ENCODE data around the gene TAS2R1. TPM values are rescaled to one million over a fixed set of nuclear protein-coding genes. Genes with fewer than 3 reads are reported as not detected.

Gene TAS2R1
- total and polyA plus RNA-seq, 10 donors: 0.17 TPM; not detected in 9

DNA sequence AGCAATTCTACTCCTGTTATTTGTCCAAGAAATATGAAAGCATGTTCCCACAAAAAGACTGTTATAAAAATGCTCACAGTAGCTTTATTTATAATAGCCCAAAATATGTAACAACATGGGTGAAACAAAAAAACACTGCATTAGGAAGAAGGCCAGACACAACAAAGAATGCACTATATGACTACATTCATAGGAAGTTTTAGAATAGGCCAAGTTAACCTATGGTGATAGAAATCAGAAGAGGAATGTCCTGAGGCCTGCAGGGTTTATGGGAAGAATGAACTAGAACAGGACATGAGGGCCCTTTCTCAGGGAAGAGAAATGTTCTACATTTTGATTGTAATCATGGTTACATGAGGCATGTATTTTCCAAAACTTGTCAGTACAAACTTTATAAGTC is 24.7 kb upstream of the TAS2R1 start:
- TF ChIP-seq POLR2A (IDR thresholded peaks at IDR 0.05) (no peak), POLR2AphosphoS5 (IDR thresholded peaks at IDR 0.05) (no peak)
- TF ChIP-seq, protein P1, sequence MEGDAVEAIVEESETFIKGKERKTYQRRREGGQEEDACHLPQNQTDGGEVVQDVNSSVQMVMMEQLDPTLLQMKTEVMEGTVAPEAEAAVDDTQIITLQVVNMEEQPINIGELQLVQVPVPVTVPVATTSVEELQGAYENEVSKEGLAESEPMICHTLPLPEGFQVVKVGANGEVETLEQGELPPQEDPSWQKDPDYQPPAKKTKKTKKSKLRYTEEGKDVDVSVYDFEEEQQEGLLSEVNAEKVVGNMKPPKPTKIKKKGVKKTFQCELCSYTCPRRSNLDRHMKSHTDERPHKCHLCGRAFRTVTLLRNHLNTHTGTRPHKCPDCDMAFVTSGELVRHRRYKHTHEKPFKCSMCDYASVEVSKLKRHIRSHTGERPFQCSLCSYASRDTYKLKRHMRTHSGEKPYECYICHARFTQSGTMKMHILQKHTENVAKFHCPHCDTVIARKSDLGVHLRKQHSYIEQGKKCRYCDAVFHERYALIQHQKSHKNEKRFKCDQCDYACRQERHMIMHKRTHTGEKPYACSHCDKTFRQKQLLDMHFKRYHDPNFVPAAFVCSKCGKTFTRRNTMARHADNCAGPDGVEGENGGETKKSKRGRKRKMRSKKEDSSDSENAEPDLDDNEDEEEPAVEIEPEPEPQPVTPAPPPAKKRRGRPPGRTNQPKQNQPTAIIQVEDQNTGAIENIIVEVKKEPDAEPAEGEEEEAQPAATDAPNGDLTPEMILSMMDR (IDR thresholded peaks at IDR 0.05 in 8 of 11, conservative IDR thresholded peaks at IDR 0.05 in 3 of 11): no peak
- H3K27ac ChIP-seq: no peak overlapping the region
- no peak for DNase-seq
- intact Hi-C loops (cut with DNase I; ENCODE audit: low total_unique reads): no loop called here
- H3K4me3 ChIP-seq: no peak overlapping the region
- H3K36me3 ChIP-seq: no peaks in the 10 kb centered on the region
- H3K4me1 ChIP-seq: no peaks in the 10 kb centered on the region
- H3K9me3 ChIP-seq: peaks cover 0 to 6% (median 0%) of the 10 kb centered on the region in 8 donors
- no peaks in the 10 kb centered on the region for H3K27me3 ChIP-seq (replicated peaks in 1 of 7)

DNA sequence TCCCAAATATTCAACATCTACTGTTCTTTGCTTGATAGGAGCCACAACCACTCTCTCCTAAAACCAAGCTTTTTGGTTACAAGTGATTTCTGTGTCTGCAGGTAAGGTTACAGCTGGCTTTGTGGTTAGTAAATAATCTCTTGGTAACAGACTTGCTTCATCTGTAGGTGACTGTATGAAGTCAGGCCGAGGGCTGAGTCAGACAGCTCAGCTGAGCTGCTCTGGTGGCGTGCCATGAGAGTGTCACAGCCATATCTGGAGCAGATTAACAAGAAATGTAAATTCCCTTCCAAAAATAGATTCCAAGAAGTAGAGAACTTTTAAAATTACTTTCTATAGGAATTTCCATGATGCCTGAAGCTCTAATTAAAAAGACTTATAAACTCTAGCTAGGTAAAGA is 23.7 kb upstream of the TAS2R1 start:
- WGBS, 5 donors: 55 to 70% (median 63%) methylated on average over 2 of the region's 2 CpGs
- H3K9me3 ChIP-seq: peaks cover 0 to 6% (median 0%) of the 10 kb centered on the region in 8 donors
- H3K27ac ChIP-seq: no peak overlapping the region
- no peak overlapping the region for H3K4me3 ChIP-seq
- H3K4me1 ChIP-seq: no peaks in the 10 kb centered on the region
- no peaks in the 10 kb centered on the region for H3K27me3 ChIP-seq (replicated peaks in 1 of 7)
- no peak for DNase-seq
- intact Hi-C loops (cut with DNase I; ENCODE audit: low total_unique reads): no loop called here
- no peak for TF ChIP-seq POLR2AphosphoS5 (IDR thresholded peaks at IDR 0.05)
- TF ChIP-seq, protein P1 (IDR thresholded peaks at IDR 0.05 in 8 of 11, conservative IDR thresholded peaks at IDR 0.05 in 3 of 11): no peak
- no peak for TF ChIP-seq POLR2A (IDR thresholded peaks at IDR 0.05)
- H3K36me3 ChIP-seq: no peaks in the 10 kb centered on the region

DNA sequence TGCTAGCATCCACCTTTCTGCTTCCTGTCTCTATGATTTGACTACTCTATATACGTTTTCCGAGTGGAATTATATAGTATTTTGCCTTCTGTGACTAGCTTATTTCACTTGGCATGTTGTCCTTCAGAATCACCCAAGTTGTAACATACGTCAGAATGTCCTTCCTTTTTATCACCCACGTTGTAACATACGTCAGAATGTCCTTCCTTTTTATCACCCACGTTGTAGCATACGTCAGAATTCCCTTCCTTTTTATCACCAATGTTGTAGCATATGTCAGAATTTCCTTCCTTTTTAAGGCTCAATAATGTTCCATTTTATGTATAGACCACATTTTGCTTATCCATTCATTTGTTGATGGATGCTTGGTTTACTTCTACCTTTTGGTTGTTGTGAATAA is 22.9 kb upstream of the TAS2R1 start:
- no peaks in the 10 kb centered on the region for H3K36me3 ChIP-seq
- peaks cover 0 to 6% (median 0%) of the 10 kb centered on the region in 8 donors for H3K9me3 ChIP-seq
- TF ChIP-seq, protein P1 (IDR thresholded peaks at IDR 0.05 in 8 of 11, conservative IDR thresholded peaks at IDR 0.05 in 3 of 11): no peak
- no peak for TF ChIP-seq POLR2AphosphoS5 (IDR thresholded peaks at IDR 0.05)
- no peak for TF ChIP-seq POLR2A (IDR thresholded peaks at IDR 0.05)
- no peak for DNase-seq
- no peaks in the 10 kb centered on the region for H3K27me3 ChIP-seq (replicated peaks in 1 of 7)
- 40 to 50% (median 46%) methylated on average over 7 of the region's 7 CpGs for WGBS, 5 donors
- no peak overlapping the region for H3K4me3 ChIP-seq
- intact Hi-C loops (cut with DNase I; ENCODE audit: low total_unique reads): no loop called here
- H3K27ac ChIP-seq: no peak overlapping the region
- H3K4me1 ChIP-seq: no peaks in the 10 kb centered on the region

DNA sequence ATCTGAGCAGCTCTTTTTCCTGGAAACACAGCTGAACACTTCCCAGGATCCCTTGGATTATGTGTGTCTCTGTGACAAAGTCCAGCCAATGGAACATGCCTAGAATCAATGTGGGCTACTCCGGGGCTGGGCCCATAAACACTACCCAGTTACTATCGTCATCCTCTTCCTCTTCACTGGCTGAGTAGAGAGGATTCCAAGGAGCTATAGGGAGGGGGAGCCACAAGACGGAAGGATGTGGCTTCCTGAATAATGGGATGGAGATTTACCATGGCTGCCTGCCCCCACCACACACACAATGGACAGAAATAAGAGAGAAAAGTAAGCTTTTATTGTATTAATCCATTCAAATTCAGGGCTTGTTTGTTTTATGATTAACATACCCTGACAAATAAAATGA is 22.1 kb upstream of the TAS2R1 start:
- intact Hi-C loops (cut with DNase I; ENCODE audit: low total_unique reads): no loop called here
- 44 to 65% (median 57%) methylated on average over 3 of the region's 3 CpGs for WGBS, 5 donors
- Histone ChIP-seq H3K4me1 (no peaks in the 10 kb centered on the region), H3K9me3 (peaks cover 0 to 6% (median 0%) of the 10 kb centered on the region in 8 donors), H3K36me3 (no peaks in the 10 kb centered on the region), H3K27ac (no peak overlapping the region), H3K4me3 (no peak overlapping the region), H3K27me3 (replicated peaks in 1 of 7) (no peaks in the 10 kb centered on the region)
- TF ChIP-seq POLR2AphosphoS5 (IDR thresholded peaks at IDR 0.05) (no peak), POLR2A (IDR thresholded peaks at IDR 0.05) (no peak)
- TF ChIP-seq, protein P1 (IDR thresholded peaks at IDR 0.05 in 8 of 11, conservative IDR thresholded peaks at IDR 0.05 in 3 of 11): no peak
- DNase-seq: no peak
